NCI-H345 treated with DMSO at 0.1 percent for 48 hours (cell line): ENCODE results near the gene POLR1B.
A peak's percentile ranks its signal among the peaks of the same experiment; 100 is the strongest.
"Not testable (repeated sequence)": the region's sequence is repeated elsewhere in the genome, so short reads cannot be mapped to it uniquely, and the experiment has no call there.

ENCODE experiments used
- DNase-seq: peaks from one replicate; lab custom pipeline; 2025; ENCODE audit not compliant: unreplicated experiment; lab: John Stamatoyannopoulos, UW

Gene POLR1B

DNA sequence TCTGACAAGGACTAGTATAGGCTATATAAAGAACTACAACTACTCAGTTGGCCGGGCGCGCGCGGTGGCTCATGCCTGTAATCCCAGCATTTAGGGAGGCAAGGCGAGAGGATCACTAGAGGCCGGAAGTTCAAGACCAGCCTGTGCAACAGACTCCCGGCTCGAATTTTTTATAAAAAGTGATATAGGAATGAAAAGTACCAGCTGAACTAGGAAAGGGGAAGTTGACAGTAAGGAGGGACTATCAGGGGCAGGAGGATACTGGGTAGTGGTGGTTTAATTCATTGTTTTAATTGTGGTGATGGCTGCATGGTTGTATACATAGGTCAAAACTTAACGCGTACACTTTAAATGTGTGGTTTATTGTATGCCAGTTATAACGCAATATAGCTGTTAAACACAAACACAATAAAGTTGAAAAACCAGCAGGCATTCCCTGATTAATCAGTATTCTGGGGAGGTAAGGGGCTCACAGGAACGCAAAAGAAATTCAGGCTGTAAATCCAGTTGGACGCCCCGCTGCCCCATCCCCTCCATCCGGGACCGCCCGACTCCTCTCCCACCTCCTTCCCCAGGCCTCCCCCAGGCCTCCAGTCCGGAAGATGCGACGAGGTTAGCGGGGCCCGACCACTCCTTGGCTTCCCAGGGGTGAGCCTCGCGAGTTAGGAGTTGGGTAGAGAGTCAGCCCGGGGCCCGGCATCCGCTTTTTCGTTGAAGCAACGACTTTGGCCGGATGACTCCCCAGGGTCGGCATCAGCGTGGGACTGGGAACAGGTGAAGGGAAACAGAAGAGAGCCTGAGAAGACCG, 746 bp upstream of the POLR1B start:
- peak; percentile 85 for DNase-seq

DNA sequence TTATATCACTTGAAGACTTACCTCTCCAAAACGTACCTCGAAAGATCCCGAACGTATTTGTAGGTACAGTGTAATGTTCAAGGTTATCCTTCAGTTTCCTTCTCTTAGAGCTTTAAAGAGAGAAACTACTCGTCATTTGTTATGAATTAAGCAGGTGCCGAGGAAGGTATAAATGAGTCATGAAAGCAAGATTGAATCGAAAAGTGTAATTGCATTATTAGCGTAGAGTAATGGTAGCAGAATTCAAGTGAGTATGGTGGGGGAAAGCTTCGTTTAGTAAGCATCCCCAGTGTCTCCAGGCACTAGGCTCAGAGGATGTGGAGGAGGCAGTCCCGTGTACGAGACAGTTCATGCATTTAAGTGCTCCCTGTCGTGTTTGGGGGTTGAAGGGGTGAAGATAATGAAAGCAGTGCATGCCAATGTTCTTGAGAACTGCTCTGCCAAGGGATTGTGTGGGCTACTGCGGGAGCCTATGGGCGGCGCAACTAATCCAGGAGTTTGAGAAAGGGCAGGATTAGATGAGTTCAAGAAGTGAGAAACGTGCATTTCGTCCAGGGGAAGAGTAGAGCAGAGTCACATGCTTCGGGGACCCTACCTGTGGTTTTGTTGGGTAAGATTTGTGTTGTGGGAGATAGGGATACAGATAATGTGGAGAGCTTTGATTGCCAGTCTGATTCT, 858 bp downstream of the POLR1B start:
- DNase-seq = no peak

GRCh38 chr2:112547333-112547732, 5.1 kb downstream of the POLR1B start:
- DNase-seq = no peak

- no peak for DNase-seq
Measured at GRCh38 chr2:112548980-112549379, 6.7 kb downstream of the POLR1B start.

GRCh38 chr2:112566104-112566503, 23.8 kb downstream of the POLR1B start:
- DNase-seq = no peak

DNA sequence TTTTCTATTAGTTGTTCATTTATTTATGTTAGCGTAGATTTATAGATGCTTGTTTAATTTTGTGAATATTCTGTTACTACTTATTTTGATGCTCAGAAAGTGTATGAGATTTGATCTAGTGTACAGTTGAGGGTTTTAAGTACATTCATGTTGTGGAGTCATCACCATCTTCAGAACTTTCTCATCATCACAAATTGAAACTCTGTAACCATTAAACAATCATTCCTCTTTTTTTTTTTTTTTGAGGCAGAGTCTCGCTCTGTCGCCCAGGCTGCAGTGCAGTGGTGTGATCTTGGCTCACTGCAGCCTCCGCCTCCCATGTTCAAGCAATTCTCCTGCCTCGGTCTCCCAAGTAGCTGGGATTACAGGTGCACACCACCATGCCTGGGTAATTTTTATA, 24.2 kb downstream of the POLR1B start:
- DNase-seq = not testable (repeated sequence)

DNA sequence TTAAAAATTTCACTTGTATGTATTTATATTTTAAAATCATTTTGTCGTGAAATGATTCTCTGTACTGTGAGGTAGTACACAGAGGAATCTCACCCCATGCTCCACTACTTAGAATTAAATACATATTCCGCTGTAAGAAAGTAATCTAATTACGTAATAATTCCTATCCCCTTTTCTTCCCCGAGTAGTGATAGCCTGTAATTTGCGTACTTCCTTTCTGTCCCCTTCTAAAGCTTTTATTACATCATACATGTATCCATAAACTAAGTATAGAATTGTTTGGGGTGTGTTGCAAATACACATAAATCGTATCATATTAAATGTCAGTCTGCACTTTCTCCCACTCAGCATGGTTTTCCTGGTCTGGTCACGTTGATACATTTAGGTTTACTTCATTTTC, 29.7 kb downstream of the POLR1B start:
- DNase-seq = no peak

DNA sequence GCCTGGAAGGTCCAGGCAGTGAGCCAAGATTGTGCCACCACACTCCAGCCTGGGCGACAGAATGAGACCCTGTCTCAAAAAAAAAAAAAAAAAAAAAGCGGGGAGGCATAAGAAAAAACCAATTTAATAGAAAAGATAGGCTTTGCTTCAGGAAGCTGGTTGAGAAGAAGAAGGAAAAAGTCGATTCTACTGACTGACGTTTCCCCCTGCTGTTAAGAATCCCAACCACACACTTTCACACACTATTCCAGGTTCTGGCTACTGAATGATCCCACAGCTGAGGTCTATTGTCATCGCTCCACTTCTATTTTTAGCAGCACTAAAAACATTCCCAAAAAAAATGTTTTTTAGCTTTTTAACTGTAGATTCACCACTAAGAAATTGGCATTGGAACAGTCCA, 35.5 kb downstream of the POLR1B start:
- no peak for DNase-seq

DNA sequence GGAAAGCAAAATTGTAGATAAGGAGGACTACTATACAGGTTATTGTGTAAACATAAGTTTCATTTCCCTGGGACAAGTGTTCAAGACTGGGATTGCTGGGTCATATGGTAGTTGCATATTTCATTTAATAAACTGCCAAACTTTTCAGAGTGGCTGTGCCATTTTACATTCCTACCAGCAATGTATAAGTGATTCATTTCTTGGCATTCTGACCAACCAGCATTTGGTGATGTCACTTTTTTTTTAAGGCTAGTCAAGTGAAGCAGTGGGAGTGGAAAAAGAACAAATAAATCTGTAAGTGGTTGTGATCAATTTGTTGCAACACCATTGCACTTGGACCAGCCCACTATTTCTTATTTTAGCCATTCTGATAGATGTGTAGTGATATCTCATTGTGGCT, 37.0 kb downstream of the POLR1B start:
- DNase-seq = no peak

DNA sequence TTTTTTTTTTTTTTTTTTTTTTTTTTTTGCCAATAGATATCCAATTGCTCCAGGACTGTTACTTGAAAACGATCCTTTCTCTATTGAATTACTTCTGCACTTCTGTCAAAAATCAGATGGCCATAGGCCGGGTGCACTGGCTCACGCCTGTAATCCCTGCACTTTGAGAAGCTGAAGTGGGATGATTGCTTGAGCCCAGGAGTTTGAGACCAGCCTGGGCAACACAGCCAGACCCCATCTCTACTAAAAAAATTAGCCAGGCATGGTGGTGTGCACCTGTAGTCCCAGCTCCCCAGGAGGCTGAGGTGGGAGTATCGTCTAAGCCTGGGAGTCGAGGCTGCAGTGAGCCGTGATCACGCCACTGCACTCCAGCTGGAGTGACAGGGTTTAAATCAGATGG, 37.8 kb downstream of the POLR1B start:
- DNase-seq = no peak

GRCh38 chr2:112582314-112582746, 40.1 kb downstream of the POLR1B start:
- peak; percentile 18 for DNase-seq

DNA sequence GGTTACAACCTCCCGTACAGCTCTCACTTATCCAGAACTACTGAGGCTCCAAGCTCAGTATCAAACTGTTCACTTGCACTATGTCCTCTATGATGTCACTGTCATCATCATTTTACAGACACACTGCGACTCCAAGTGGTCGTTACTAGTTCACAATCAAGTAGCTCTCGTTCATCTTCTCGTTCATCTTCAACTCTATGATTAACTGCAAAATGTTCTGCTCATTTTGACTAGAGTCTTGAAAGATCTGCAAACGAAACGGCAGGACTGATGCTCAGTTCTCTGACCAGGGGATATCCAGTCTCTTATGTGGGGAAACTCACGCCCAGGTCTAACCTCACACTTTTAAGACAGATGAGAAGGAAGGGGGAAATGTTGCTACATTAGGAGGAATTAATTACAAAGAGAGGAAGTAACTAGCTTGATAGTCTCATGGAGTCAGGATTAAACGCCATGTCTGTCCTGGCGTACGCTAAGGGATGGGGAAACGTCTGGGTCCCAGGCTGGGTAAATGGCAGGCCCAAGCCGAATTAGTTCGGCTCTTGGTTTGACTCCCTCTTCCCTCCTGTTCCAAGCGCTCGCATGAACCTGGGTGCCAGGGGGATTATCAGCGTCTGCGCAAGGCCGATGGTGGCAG, 41.4 kb downstream of the POLR1B start:
- DNase-seq = no peak

- peak; percentile 81 for DNase-seq
Measured at GRCh38 chr2:112584134-112584890, 42.0 kb downstream of the POLR1B start, which contains the start of gene CHCHD5. Gene CHCHD5 (plus strand): TSS chr2:112584609. CDS start chr2:112584648, 39 bp downstream.

GRCh38 chr2:112584891-112585250, 42.6 kb downstream of the POLR1B start:
- no peak for DNase-seq

DNA sequence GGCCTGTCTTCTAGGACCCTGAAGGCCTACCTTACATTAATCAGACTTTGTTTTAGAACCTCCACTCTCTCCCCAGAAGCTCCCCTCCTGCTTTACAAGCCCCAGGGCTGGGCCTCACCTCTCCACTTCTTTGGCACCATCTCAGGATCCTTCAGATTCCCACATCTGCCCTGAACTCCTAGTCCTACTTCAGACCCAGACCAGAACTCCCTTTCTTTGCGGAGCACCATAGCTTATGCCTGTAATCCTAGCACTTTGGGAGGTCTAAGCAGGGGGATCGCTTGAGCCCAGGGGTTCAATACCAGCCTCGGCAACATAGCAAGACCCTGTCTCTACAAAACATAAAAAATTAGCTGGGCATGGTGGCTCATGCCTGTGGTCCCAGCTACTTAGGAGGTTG, 43.1 kb downstream of the POLR1B start:
- DNase-seq = no peak

GRCh38 chr2:112585873-112586464, 43.7 kb downstream of the POLR1B start:
- DNase-seq = no peak

DNA sequence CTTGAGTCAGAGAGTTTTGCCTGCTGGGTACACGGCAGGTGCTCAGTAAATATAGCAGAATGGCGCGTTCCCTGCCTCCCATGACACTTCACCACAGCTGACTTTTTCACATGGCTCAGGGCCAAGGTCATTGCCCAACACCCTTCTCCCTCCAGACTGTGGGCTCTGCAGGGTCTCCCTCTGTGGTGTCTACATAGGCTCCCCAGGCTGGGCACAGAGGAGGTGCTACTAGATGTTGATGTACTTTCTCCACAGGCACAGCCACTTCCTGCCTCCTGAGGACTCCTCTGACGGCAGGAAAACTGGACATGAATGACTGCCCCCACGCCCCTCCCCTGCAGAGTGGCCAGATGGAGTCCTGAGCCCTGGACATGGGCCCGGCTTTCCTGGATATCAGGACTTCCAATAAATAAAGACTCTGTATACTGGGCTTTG, 46.4 kb downstream of the POLR1B start:
- peak; percentile 51 for DNase-seq

GRCh38 chr2:112591413-112591812, 49.1 kb downstream of the POLR1B start:
- DNase-seq = no peak

- DNase-seq = no peak
Measured at GRCh38 chr2:112593736-112594135, 51.5 kb downstream of the POLR1B start.

DNA sequence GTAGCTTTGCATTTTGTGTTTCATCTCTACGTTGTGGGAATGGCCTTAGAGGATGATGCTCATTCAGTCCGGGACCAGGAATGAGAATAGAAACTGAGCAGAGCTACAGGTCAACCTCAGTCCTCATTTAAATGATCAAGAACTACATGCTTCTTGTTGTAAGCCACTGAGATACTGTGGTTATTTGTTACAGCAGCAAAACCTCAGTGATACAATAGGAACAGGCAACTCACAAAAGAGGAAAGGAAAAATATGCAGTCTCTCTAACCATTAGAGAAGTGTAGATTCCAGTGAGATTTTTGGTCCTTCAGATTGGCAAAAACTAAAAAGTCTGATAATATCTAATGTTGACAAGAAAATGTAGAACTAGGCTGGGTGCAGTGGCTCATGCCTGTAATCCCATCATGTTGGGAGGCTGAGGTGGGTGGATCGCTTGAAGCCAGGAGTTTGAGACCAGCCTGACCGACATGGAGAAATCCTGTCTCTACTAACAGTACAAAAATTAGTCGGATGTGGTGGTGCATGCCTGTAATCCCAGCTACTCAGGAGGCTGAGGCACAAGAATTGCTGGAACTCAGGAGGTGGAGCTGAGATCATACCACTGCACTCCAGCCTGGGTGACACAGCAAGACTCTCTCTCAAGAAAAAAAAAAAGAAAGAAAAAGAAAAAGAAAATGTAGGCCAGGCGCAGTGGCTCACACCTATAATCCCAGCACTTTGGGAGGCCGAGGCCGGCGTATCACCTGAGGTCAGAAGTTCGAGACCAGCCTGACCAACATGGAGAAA, 55.5 kb downstream of the POLR1B start:
- DNase-seq = no peak
